ENCODE results near the gene SMIM14. TPM values are rescaled to one million over a fixed set of nuclear protein-coding genes. Genes with fewer than 3 reads are reported as not detected.

Gene SMIM14
- total RNA-seq, 3 donors from 2014 or later: 69.5 to 142 (median 123) TPM

DNA sequence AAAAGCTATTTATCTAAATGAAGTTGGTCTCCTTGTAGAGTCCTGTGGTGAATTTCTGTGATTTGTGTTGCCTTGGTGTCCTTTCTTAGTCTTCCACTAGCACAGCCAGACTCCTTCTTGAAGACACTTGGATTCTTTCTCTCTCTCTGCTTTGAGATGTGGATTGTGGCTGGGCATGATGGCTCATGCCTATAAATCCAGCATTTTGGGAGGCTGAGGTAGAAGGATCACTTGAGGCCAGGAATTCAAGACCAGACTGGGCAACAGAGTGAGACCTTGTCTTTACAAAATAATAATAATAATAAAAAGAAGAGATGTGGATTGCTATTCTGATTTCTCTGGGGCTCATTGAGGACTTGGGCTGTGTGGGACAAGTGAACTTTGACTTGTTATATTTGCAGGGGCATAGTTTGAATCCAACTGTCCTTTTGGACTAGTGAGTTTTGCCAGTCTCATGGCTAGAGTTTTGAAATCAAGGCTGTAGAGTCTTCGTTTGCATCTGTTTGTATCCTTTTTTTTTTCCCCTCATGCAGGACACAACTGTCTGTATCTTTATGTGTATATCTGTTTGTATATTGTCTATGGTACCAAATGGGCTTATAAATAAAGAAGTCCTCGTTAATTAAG, 11.1 kb upstream of the SMIM14 start:
- Histone ChIP-seq H3K9me3 (no peaks in the 10 kb centered on the region), H3K36me3 (ENCODE audit: low read depth) (no peaks in the 10 kb centered on the region), H3K4me1 (ENCODE audit: low read depth) (no peaks in the 10 kb centered on the region), H3K4me3 (no peak overlapping the region)
- DNase-seq (no peak), ATAC-seq (no peak)
- intact Hi-C loops (cut with DNase I, micrococcal nuclease): no loop called here
- TF ChIP-seq, protein P1, sequence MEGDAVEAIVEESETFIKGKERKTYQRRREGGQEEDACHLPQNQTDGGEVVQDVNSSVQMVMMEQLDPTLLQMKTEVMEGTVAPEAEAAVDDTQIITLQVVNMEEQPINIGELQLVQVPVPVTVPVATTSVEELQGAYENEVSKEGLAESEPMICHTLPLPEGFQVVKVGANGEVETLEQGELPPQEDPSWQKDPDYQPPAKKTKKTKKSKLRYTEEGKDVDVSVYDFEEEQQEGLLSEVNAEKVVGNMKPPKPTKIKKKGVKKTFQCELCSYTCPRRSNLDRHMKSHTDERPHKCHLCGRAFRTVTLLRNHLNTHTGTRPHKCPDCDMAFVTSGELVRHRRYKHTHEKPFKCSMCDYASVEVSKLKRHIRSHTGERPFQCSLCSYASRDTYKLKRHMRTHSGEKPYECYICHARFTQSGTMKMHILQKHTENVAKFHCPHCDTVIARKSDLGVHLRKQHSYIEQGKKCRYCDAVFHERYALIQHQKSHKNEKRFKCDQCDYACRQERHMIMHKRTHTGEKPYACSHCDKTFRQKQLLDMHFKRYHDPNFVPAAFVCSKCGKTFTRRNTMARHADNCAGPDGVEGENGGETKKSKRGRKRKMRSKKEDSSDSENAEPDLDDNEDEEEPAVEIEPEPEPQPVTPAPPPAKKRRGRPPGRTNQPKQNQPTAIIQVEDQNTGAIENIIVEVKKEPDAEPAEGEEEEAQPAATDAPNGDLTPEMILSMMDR (IDR thresholded peaks at IDR 0.05): no peak

DNA sequence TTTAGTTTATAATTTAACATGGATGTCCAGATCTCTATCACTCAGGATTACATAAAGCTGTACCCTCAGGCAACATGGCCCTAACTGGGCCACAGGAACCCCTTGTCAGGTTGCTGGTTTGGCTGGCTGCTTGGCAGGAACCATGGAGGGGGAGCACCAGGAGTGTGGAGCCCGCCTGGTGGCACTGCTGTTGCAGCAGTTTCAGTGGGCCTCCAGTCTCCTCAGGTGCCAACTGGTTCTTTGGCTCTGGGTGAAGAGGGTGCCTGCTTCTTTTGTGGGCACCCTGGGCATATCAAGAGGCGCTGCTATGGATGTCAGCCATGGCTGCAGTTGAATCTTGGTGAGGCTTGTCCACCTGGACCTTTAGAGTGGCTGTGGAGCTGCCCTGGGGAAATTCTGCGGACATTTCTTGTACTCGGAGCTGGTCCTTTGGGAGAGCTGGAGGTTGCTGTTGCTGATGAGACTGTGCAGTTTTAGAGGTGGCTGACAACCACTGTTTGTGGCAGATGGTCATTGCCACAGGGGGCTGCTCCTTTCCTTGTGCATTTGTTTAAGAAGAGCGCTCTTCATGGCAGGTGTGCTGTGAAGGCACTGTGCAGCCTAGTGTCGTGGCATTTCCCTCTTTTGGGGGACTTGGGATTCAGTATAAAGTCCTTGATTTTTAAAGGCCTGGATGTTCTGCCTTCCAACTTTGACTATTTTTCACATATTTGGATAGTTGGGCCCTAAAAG, 10.3 kb upstream of the SMIM14 start:
- ATAC-seq: no peak
- Histone ChIP-seq H3K9me3 (no peaks in the 10 kb centered on the region), H3K4me3 (no peak overlapping the region), H3K4me1 (ENCODE audit: low read depth) (no peaks in the 10 kb centered on the region), H3K36me3 (ENCODE audit: low read depth) (no peaks in the 10 kb centered on the region)
- no peak for DNase-seq
- intact Hi-C loops (cut with DNase I, micrococcal nuclease): no loop called here
- TF ChIP-seq, protein P1 (IDR thresholded peaks at IDR 0.05): no peak

DNA sequence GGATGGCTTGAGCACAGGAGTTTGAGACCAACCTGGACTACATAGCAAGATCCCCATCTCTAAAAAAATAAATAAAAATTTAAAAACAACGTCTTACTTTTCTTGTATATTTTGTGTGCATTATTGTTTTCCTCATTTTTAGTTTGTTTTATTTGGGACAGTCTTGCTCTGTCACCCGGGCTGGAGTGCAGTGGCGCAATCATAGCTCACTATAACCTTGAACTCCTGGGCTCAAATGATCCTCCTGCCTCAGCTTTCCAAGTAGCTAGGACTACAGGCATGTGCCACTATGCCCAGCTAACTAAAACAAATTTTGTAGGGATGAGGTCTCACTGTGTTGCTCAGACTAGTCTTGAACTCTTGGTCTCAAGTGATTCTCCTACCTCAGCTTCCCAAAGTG, 9.5 kb upstream of the SMIM14 start:
- Histone ChIP-seq H3K9me3 (no peaks in the 10 kb centered on the region), H3K4me3 (no peak overlapping the region), H3K36me3 (ENCODE audit: low read depth) (no peaks in the 10 kb centered on the region), H3K4me1 (ENCODE audit: low read depth) (no peaks in the 10 kb centered on the region)
- no peak for DNase-seq
- ATAC-seq: no peak
- TF ChIP-seq, protein P1 (IDR thresholded peaks at IDR 0.05): no peak
- intact Hi-C loops (cut with DNase I, micrococcal nuclease): no loop called here

DNA sequence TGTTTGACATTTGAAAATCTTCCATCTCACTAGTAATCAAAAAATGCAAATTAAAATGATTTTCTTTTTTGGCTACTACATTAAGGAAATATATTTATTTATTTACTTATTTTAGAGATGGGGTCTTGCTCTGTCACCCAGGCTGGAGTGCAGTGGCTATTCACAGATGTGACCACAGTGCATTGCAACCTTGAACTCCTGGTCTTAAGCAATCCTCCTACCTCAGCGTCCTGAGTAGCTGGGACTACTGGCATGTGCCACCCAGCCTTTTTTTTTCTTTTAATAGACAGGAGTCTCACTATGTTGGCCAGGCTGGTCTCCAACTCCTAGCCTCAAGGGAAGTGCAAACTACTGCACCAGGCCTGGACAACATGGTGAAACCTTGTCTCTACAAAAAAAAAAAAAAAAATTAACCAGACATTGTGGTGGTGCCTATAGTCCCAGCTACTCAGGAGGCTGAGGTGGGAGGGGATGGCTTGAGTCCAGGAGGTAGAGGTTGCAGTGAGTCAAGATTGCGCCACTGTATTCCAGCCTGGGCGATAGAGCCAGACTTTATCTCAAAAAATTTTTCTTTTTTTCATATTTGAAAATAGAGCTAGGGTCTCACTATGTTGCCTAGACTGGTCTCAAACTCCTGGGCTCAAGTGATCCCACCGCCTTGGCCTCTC, 4.4 kb upstream of the SMIM14 start:
- intact Hi-C loops (cut with DNase I, micrococcal nuclease): no loop called here
- DNase-seq (no peak), ATAC-seq (no peak)
- H3K4me3 ChIP-seq: no peak overlapping the region
- TF ChIP-seq, protein P1 (IDR thresholded peaks at IDR 0.05): no peak
- no peaks in the 10 kb centered on the region for H3K9me3 ChIP-seq
- no peaks in the 10 kb centered on the region for H3K36me3 ChIP-seq (ENCODE audit: low read depth)
- H3K4me1 ChIP-seq (ENCODE audit: low read depth): peaks cover 3% of the 10 kb centered on the region

DNA sequence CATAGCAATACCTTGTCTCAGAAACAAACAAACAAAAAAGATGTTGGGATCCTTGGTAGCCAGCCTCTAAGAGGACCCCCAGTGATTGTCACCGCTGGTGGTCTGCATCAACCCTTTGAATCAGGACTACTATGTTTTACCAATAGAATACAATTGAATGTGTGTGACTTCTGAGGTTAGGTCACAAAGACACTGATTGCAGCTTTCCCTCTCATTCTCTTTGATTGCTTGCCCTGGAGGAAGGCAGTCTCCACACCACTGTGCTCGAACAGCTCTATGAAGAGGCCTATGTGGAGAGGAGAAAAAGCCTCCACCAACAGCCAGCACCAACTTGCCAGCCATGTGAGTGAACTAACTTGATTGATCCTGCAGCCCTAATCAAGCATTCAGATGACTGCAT, 2.8 kb upstream of the SMIM14 start:
- TF ChIP-seq, protein P1 (IDR thresholded peaks at IDR 0.05): no peak
- intact Hi-C loops (cut with DNase I, micrococcal nuclease): no loop called here
- no peaks in the 10 kb centered on the region for H3K36me3 ChIP-seq (ENCODE audit: low read depth)
- H3K4me3 ChIP-seq: no peak overlapping the region
- H3K9me3 ChIP-seq: no peaks in the 10 kb centered on the region
- ATAC-seq (no peak), DNase-seq (no peak)
- H3K4me1 ChIP-seq (ENCODE audit: low read depth): peaks cover 7% of the 10 kb centered on the region

Measured in mucosa of descending colon (tissue), 3 donors.